WTC11 (cell line): ENCODE results near the gene TRAPPC11. TPM values are rescaled to one million over a fixed set of nuclear protein-coding genes. Genes with fewer than 3 reads are reported as not detected.

Experiments
- ATAC-seq: fragments of 200-7000 bp; cut with Tn5 transposase; 2 replicates; pipeline ENCODE4 v1.10.0; 2021; ENCODE audit warnings: mild to moderate bottlenecking, moderate library complexity
- CTCF ChIA-PET: fragments of 300-600 bp; sonication (Branson Sonifier 250); formaldehyde crosslinking; loops from one replicate; lab custom pipeline; 2021; ENCODE audit warnings: antibody characterized with exemption; lab: Charles Lee
- POLR2A ChIA-PET: fragments of 350-600 bp; sonication (Branson Sonifier 250); formaldehyde crosslinking; loops from one replicate; lab custom pipeline; 2021; ENCODE audit warnings: antibody characterized with exemption; lab: Charles Lee
- DNase-seq: peaks from one replicate; pipeline ENCODE4 v3.0.0; 2021; ENCODE audit warnings: low spot score
- H3K27ac Mint-ChIP-seq: 2 replicates; pipeline ENCODE4 v1.8.0; 2021; ENCODE audit warnings: mixed read lengths
- H3K27me3 Mint-ChIP-seq: 2 replicates; pipeline ENCODE4 v1.8.0; 2021; ENCODE audit warnings: low read depth, mild to moderate bottlenecking, moderate library complexity, mixed read lengths
- H3K36me3 Mint-ChIP-seq: 2 replicates; pipeline ENCODE4 v1.8.0; 2021; ENCODE audit warnings: mixed read lengths
- H3K4me1 Mint-ChIP-seq: 2 replicates; pipeline ENCODE4 v1.8.0; 2022; ENCODE audit warnings: mixed read lengths
- H3K4me3 Mint-ChIP-seq: 2 replicates; pipeline ENCODE4 v1.8.0; 2021; ENCODE audit warnings: mild to moderate bottlenecking, moderate library complexity, mixed read lengths
- H3K9me3 Mint-ChIP-seq: 2 replicates; pipeline ENCODE4 v1.8.0; 2021; ENCODE audit warnings: mixed read lengths
- ATF3 ChIP-seq: sonication (generic); formaldehyde crosslinking; conservative IDR thresholded peaks from 2 replicates; pipeline ENCODE4 v1.8.1; 2022; ENCODE audit warnings: mild to moderate bottlenecking, missing genetic modification reagents
- CTCF ChIP-seq: fragments of 200-600 bp; IDR thresholded peaks from 2 replicates; pipeline ENCODE4 v1.8.0; 2022; ENCODE audit warnings: antibody characterized with exemption
- ESRRA ChIP-seq: sonication (generic); formaldehyde crosslinking; IDR thresholded peaks from 2 replicates; pipeline ENCODE4 v1.8.1; 2022; ENCODE audit warnings: mild to moderate bottlenecking, missing genetic modification reagents, borderline replicate concordance
- GRHL2 ChIP-seq: fragments of 250-450 bp; sonication (Bioruptor Pico); IDR thresholded peaks from 2 replicates; pipeline ENCODE4 v1.8.0; 2022; ENCODE audit warnings: mild to moderate bottlenecking, moderate library complexity; ENCODE audit not compliant: insufficient replicate concordance, severe bottlenecking
- JAZF1 ChIP-seq: fragments of 250-450 bp; sonication (Bioruptor Pico); IDR thresholded peaks from 2 replicates; pipeline ENCODE4 v1.9.0; 2021; ENCODE audit warnings: moderate library complexity, mild to moderate bottlenecking, inconsistent platforms
- NFATC4 ChIP-seq: fragments of 250-450 bp; sonication (Bioruptor Pico); IDR thresholded peaks from 2 replicates; pipeline ENCODE4 v1.9.0; 2021; ENCODE audit warnings: mild to moderate bottlenecking
- NR2C2 ChIP-seq: sonication (generic); formaldehyde crosslinking; IDR thresholded peaks from 2 replicates; pipeline ENCODE4 v1.8.0; 2022; ENCODE audit warnings: mild to moderate bottlenecking, missing genetic modification reagents
- SOX15 ChIP-seq: fragments of 250-450 bp; sonication (Bioruptor Pico); IDR thresholded peaks from 2 replicates; pipeline ENCODE4 v1.9.0; 2021; ENCODE audit warnings: mild to moderate bottlenecking
- STAT6 ChIP-seq: sonication (generic); formaldehyde crosslinking; conservative IDR thresholded peaks from 2 replicates; pipeline ENCODE4 v1.8.1; 2023; ENCODE audit warnings: mild to moderate bottlenecking, low read depth, missing genetic modification reagents, moderate library complexity
- TCF7 ChIP-seq: sonication (generic); formaldehyde crosslinking; IDR thresholded peaks from 2 replicates; pipeline ENCODE4 v1.8.0; 2022; ENCODE audit warnings: mild to moderate bottlenecking, low read depth, missing genetic modification reagents, moderate library complexity
- TEAD4 ChIP-seq: sonication (generic); formaldehyde crosslinking; IDR thresholded peaks from 2 replicates; pipeline ENCODE4 v1.8.0; 2022; ENCODE audit warnings: mild to moderate bottlenecking, missing genetic modification reagents
- ZNF232 ChIP-seq: sonication (generic); formaldehyde crosslinking; IDR thresholded peaks from 2 replicates; pipeline ENCODE4 v1.8.0; 2022; ENCODE audit warnings: mild to moderate bottlenecking, missing genetic modification reagents
- ZNF425 ChIP-seq: fragments of 250-450 bp; sonication (Bioruptor Pico); conservative IDR thresholded peaks from 2 replicates; pipeline ENCODE4 v1.9.0; 2021; ENCODE audit warnings: mild to moderate bottlenecking
- ZNF532 ChIP-seq: fragments of 250-450 bp; sonication (Bioruptor Pico); IDR thresholded peaks from 2 replicates; pipeline ENCODE4 v1.9.0; 2021; ENCODE audit warnings: mild to moderate bottlenecking, borderline replicate concordance
- ZSCAN18 ChIP-seq: fragments of 250-450 bp; sonication (Bioruptor Pico); IDR thresholded peaks from 2 replicates; pipeline ENCODE4 v2.1.2; 2022; ENCODE audit warnings: mild to moderate bottlenecking, moderate library complexity
- total RNA-seq: library from RNA; stranded (reverse); gene quantifications from 3 replicates; pipeline ENCODE4 v1.2.3, GENCODE V29; 2021

Gene TRAPPC11
- total RNA-seq, 1 experiment from 2014 or later = 33.6 TPM

- Mint-ChIP-seq H3K4me1 (peaks cover 9% of the 10 kb centered on the region), H3K36me3 (no peaks in the 10 kb centered on the region)
- POLR2A ChIA-PET = no interaction called here
- TF ChIP-seq TCF7 (CRISPR knock-in tag) (no peak), ATF3 (CRISPR knock-in tag) (no peak), SOX15 (CRISPR knock-in tag) (no peak), ESRRA (no peak), STAT6 (no peak), NFATC4 (no peak), ZSCAN18 (CRISPR knock-in tag) (no peak), ZNF425 (CRISPR knock-in tag) (no peak), CTCF (no peak), TEAD4 (CRISPR knock-in tag) (no peak), ZNF232 (CRISPR knock-in tag) (no peak), ZNF532 (CRISPR knock-in tag) (no peak), NR2C2 (CRISPR knock-in tag) (no peak), JAZF1 (CRISPR knock-in tag) (no peak), GRHL2 (CRISPR knock-in tag) (no peak)
- TF ChIP-seq, all 79 proteins: peak for 0
- peak overlapping the region; percentile 64 for H3K4me3 Mint-ChIP-seq
- H3K9me3 Mint-ChIP-seq = no peaks in the 10 kb centered on the region
- H3K27me3 Mint-ChIP-seq = peaks cover 2% of the 10 kb centered on the region; the same call in 1 of the 2 replicates
- CTCF ChIA-PET = interaction anchor here (1.1 to 2.0 kb wide), 4 partner anchors 10 to 39 kb away, joined by 3 to 4 read pairs (median 4); no protein-coding TSS in a partner anchor
- H3K27ac Mint-ChIP-seq = no peak overlapping the region
- ATAC-seq (peak; percentile 80), DNase-seq (peak; percentile 25)
Observed at GRCh38 chr4:183758758-183759447, 99.8 kb downstream of the TRAPPC11 start.
